ENCODE data around the gene RAPGEFL1.

GRCh38 chr17:40194821-40195220 is 17.6 kb downstream of the RAPGEFL1 start:
- TF ChIP-seq CTCF (conservative IDR thresholded peaks at IDR 0.05; ENCODE audit: low read depth, low read length) (no peak), EZH2 (IDR thresholded peaks at IDR 0.05; ENCODE audit: low read length, unreplicated experiment) (no peak), EZH2phosphoT487 (IDR thresholded peaks at IDR 0.05; ENCODE audit: borderline replicate concordance, low read length) (no peak)

Measured in PC-3 (cell line).